Measurements from ENCODE around the gene CSNK1A1.
"Not testable (repeated sequence)": the region's sequence is repeated elsewhere in the genome, so short reads cannot be mapped to it uniquely, and the experiment has no call there.

Gene CSNK1A1

GRCh38 chr5:149466457-149466972 lies 84.7 kb downstream of the CSNK1A1 start:
- TF ChIP-seq CTCF (IDR thresholded peaks at IDR 0.05; ENCODE audit: low read depth, low read length) = no peak
- DNase-seq (ENCODE audit: low read depth in 2 of 2) = peak in 1 of 2 donors; percentile 78
- H3K4me3 ChIP-seq (replicated peaks in 1 of 2; ENCODE audit: low read depth in 2 of 2, low read length in 2 of 2) = no peak overlapping the region

GRCh38 chr5:149464796-149465489 lies 86.3 kb downstream of the CSNK1A1 start:
- no peak overlapping the region for H3K4me3 ChIP-seq (replicated peaks in 1 of 2; ENCODE audit: low read depth in 2 of 2, low read length in 2 of 2)
- peak; percentile 75 to 78 for DNase-seq (ENCODE audit: low read depth in 2 of 2)
- TF ChIP-seq CTCF (IDR thresholded peaks at IDR 0.05; ENCODE audit: low read depth, low read length) = no peak

GRCh38 chr5:149461907-149462306 lies 89.3 kb downstream of the CSNK1A1 start:
- not testable (repeated sequence) for DNase-seq (ENCODE audit: low read depth in 2 of 2); H3K4me3 ChIP-seq (replicated peaks in 1 of 2; ENCODE audit: low read depth in 2 of 2, low read length in 2 of 2)

GRCh38 chr5:149459891-149460290 lies 91.3 kb downstream of the CSNK1A1 start:
- no peak for TF ChIP-seq CTCF (IDR thresholded peaks at IDR 0.05; ENCODE audit: low read depth, low read length)
- no peak overlapping the region for H3K4me3 ChIP-seq (replicated peaks in 1 of 2; ENCODE audit: low read depth in 2 of 2, low read length in 2 of 2)
- DNase-seq (ENCODE audit: low read depth in 2 of 2) = peak in 1 of 2 donors; percentile 26

- H3K4me3 ChIP-seq (replicated peaks in 1 of 2; ENCODE audit: low read depth in 2 of 2, low read length in 2 of 2) = no peak overlapping the region
Measured at GRCh38 chr5:149457393-149457763, 93.9 kb downstream of the CSNK1A1 start.

GRCh38 chr5:149456597-149457392 lies 94.4 kb downstream of the CSNK1A1 start:
- peak in 1 of 2 donors; percentile 69 for DNase-seq (ENCODE audit: low read depth in 2 of 2)
- no peak overlapping the region for H3K4me3 ChIP-seq (replicated peaks in 1 of 2; ENCODE audit: low read depth in 2 of 2, low read length in 2 of 2)
- no peak for TF ChIP-seq CTCF (IDR thresholded peaks at IDR 0.05; ENCODE audit: low read depth, low read length)

More at GRCh38 chr5:149457393-149457763, 93.9 kb downstream of the CSNK1A1 start:
- DNase-seq (ENCODE audit: low read depth in 2 of 2) = no peak
- TF ChIP-seq CTCF (IDR thresholded peaks at IDR 0.05; ENCODE audit: low read depth, low read length) = no peak

- TF ChIP-seq CTCF (IDR thresholded peaks at IDR 0.05; ENCODE audit: low read depth, low read length) = no peak
- peak; percentile 70 to 92 for DNase-seq (ENCODE audit: low read depth in 2 of 2)
- no peak overlapping the region for H3K4me3 ChIP-seq (replicated peaks in 1 of 2; ENCODE audit: low read depth in 2 of 2, low read length in 2 of 2)
Measured at GRCh38 chr5:149455889-149456409, 95.3 kb downstream of the CSNK1A1 start.
